CD8-positive, alpha-beta memory T cell (primary cell): ENCODE measurements around the gene DOK7. TPM values are rescaled to one million over a fixed set of nuclear protein-coding genes. Genes with fewer than 3 reads are reported as not detected.
A peak's percentile ranks its signal among the peaks of the same experiment; 100 is the strongest.

Source experiments
- CTCF ChIA-PET: fragments of 350-600 bp; sonication (Branson Sonifier 250); formaldehyde crosslinking; loops from one replicate; lab custom pipeline; 2021; ENCODE audit warnings: antibody characterized with exemption; lab: Charles Lee
- POLR2A ChIA-PET: fragments of 350-600 bp; sonication (Branson Sonifier 250); formaldehyde crosslinking; loops from one replicate; lab custom pipeline; 2021; ENCODE audit warnings: antibody characterized with exemption; lab: Charles Lee
- DNase-seq, 5 donors: peaks; one replicate each; pipeline versions ENCODE4 v3.0.0 to v3.0.0-alpha.2; 2020 to 2022; ENCODE audit warnings: mixed read lengths in 1 of 5
- H3K27ac ChIP-seq: one replicate; pipeline ENCODE4 v1.7.0; 2013; ENCODE audit warnings: low read depth, mild to moderate bottlenecking, low read length, moderate library complexity
- H3K27me3 ChIP-seq: 2 replicates; pipeline ENCODE4 v1.7.0; 2013; ENCODE audit warnings: low read length, mild to moderate bottlenecking; ENCODE audit not compliant: insufficient read depth, poor library complexity, severe bottlenecking
- H3K36me3 ChIP-seq: 2 replicates; pipeline ENCODE4 v1.7.0; 2013; ENCODE audit warnings: mild to moderate bottlenecking, low read length, moderate library complexity; ENCODE audit not compliant: insufficient read depth
- H3K4me1 ChIP-seq: 2 replicates; pipeline ENCODE4 v1.7.0; 2013; ENCODE audit warnings: mild to moderate bottlenecking, low read length, moderate library complexity; ENCODE audit not compliant: insufficient read depth
- H3K4me3 ChIP-seq: 2 replicates; pipeline ENCODE4 v1.7.0; 2013; ENCODE audit warnings: mild to moderate bottlenecking, low read length
- H3K9me3 ChIP-seq: 2 replicates; pipeline ENCODE4 v1.7.0; 2013; ENCODE audit warnings: mild to moderate bottlenecking, low read length
- H3K27ac Mint-ChIP-seq, 8 donors: one replicate each; pipeline ENCODE4 v1.8.0; 2020 to 2021; ENCODE audit warnings: mixed read lengths in 8 of 8, mild to moderate bottlenecking in 6 of 8, inconsistent platforms in 3 of 8, moderate library complexity in 3 of 8
- H3K27me3 Mint-ChIP-seq, 2 donors: one replicate each; pipeline ENCODE4 v1.8.0; 2020 to 2021; ENCODE audit warnings: mixed read lengths in 2 of 2, mild to moderate bottlenecking in 1 of 2, moderate library complexity in 1 of 2
- H3K36me3 Mint-ChIP-seq, 3 donors: one replicate each; pipeline ENCODE4 v1.8.0; 2020 to 2021; ENCODE audit warnings: mixed read lengths in 3 of 3, inconsistent platforms in 1 of 3, mild to moderate bottlenecking in 1 of 3
- H3K4me1 Mint-ChIP-seq, 3 donors: one replicate each; pipeline ENCODE4 v1.8.0; 2020 to 2021; ENCODE audit warnings: mixed read lengths in 3 of 3, inconsistent platforms in 1 of 3, mild to moderate bottlenecking in 1 of 3
- H3K4me3 Mint-ChIP-seq, 7 donors: one replicate each; pipeline ENCODE4 v1.8.0; 2020 to 2021; ENCODE audit warnings: mixed read lengths in 7 of 7, mild to moderate bottlenecking in 6 of 7, moderate library complexity in 4 of 7, inconsistent platforms in 2 of 7
- H3K9me3 Mint-ChIP-seq, 5 donors: one replicate each; pipeline ENCODE4 v1.8.0; 2020 to 2022; ENCODE audit warnings: mixed read lengths in 5 of 5, mild to moderate bottlenecking in 3 of 5, moderate library complexity in 2 of 5, inconsistent platforms in 1 of 5
- polyA plus RNA-seq: library from polyadenylated mRNA; unstranded; fragments of 300-500 nt; fragmentation: Illumina TruSeq; gene quantifications from one replicate; pipeline ENCODE4 v1.2.3, GENCODE V29; 2021
- total RNA-seq, 2 experiments: library from RNA; stranded (reverse); gene quantifications; one replicate each; pipeline ENCODE4 v1.2.3, GENCODE V29; 2021

The DOK7 gene
- total and polyA plus RNA-seq, 3 experiments from 2014 or later: not detected

- peaks cover 4% of the 10 kb centered on the region for H3K27me3 ChIP-seq
- DNase-seq: no peak
- H3K36me3 Mint-ChIP-seq: no peaks in the 10 kb centered on the region
- H3K27ac Mint-ChIP-seq: no peak overlapping the region
- no peak overlapping the region for H3K27ac ChIP-seq
- H3K4me1 ChIP-seq: no peaks in the 10 kb centered on the region
- ChIA-PET CTCF (no interaction called here), POLR2A (no interaction called here)
- no peaks in the 10 kb centered on the region for H3K9me3 Mint-ChIP-seq
- H3K9me3 ChIP-seq: no peaks in the 10 kb centered on the region
- H3K36me3 ChIP-seq: no peaks in the 10 kb centered on the region
- no peaks in the 10 kb centered on the region for H3K4me1 Mint-ChIP-seq
- no peak overlapping the region for H3K4me3 ChIP-seq
- H3K27me3 Mint-ChIP-seq: peaks cover 14 to 31% of the 10 kb centered on the region in 2 donors
- H3K4me3 Mint-ChIP-seq: no peak overlapping the region
Observed at GRCh38 chr4:3494462-3494871, 31.4 kb downstream of the DOK7 start.

- H3K27ac Mint-ChIP-seq: no peak overlapping the region
- Histone ChIP-seq H3K27ac (no peak overlapping the region), H3K36me3 (no peaks in the 10 kb centered on the region), H3K27me3 (peaks cover 4% of the 10 kb centered on the region), H3K9me3 (no peaks in the 10 kb centered on the region), H3K4me1 (no peaks in the 10 kb centered on the region), H3K4me3 (no peak overlapping the region)
- no peaks in the 10 kb centered on the region for H3K36me3 Mint-ChIP-seq
- no peaks in the 10 kb centered on the region for H3K4me1 Mint-ChIP-seq
- H3K27me3 Mint-ChIP-seq: peaks cover 12 to 31% of the 10 kb centered on the region in 2 donors
- ChIA-PET POLR2A (no interaction called here), CTCF (interaction anchor here (0.9 kb wide), 1 partner anchor 16 kb away, joined by 3 read pairs; no protein-coding TSS in a partner anchor)
- DNase-seq: no peak
- H3K4me3 Mint-ChIP-seq: peak overlapping the region in 1 of 7 donors; percentile 72
- no peaks in the 10 kb centered on the region for H3K9me3 Mint-ChIP-seq
Observed at GRCh38 chr4:3495204-3495975, 32.3 kb downstream of the DOK7 start.

- no peak for DNase-seq
- H3K36me3 Mint-ChIP-seq: no peaks in the 10 kb centered on the region
- Histone ChIP-seq H3K27me3 (peaks cover 4% of the 10 kb centered on the region), H3K36me3 (no peaks in the 10 kb centered on the region), H3K4me3 (no peak overlapping the region), H3K27ac (no peak overlapping the region), H3K4me1 (no peaks in the 10 kb centered on the region), H3K9me3 (no peaks in the 10 kb centered on the region)
- H3K9me3 Mint-ChIP-seq: no peaks in the 10 kb centered on the region
- CTCF ChIA-PET: interaction anchor here (0.9 kb wide), 1 partner anchor 17 kb away, joined by 3 read pairs; no protein-coding TSS in a partner anchor
- no peak overlapping the region for H3K27ac Mint-ChIP-seq
- POLR2A ChIA-PET: no interaction called here
- no peak overlapping the region for H3K4me3 Mint-ChIP-seq
- peaks cover 10 to 31% of the 10 kb centered on the region in 2 donors for H3K27me3 Mint-ChIP-seq
- no peaks in the 10 kb centered on the region for H3K4me1 Mint-ChIP-seq
Observed at GRCh38 chr4:3496021-3496420, 32.9 kb downstream of the DOK7 start.

GRCh38 chr4:3497095-3497494 lies 34.0 kb downstream of the DOK7 start:
- peaks cover 4% of the 10 kb centered on the region for H3K27me3 ChIP-seq
- CTCF ChIA-PET: no interaction called here
- H3K27ac Mint-ChIP-seq: no peak overlapping the region
- H3K9me3 Mint-ChIP-seq: no peaks in the 10 kb centered on the region
- POLR2A ChIA-PET: no interaction called here
- no peak overlapping the region for H3K4me3 ChIP-seq
- no peak overlapping the region for H3K27ac ChIP-seq
- H3K4me1 ChIP-seq: no peaks in the 10 kb centered on the region
- H3K9me3 ChIP-seq: no peaks in the 10 kb centered on the region
- peaks cover 3 to 22% of the 10 kb centered on the region in 2 donors for H3K27me3 Mint-ChIP-seq
- H3K36me3 ChIP-seq: no peaks in the 10 kb centered on the region
- peak overlapping the region in 1 of 7 donors; percentile 18 for H3K4me3 Mint-ChIP-seq
- H3K36me3 Mint-ChIP-seq: peaks cover 0 to 5% (median 1%) of the 10 kb centered on the region in 3 donors
- no peak for DNase-seq
- peaks cover 0 to 4% (median 0%) of the 10 kb centered on the region in 3 donors for H3K4me1 Mint-ChIP-seq

GRCh38 chr4:3497523-3498389 lies 34.6 kb downstream of the DOK7 start:
- Mint-ChIP-seq H3K27ac (no peak overlapping the region), H3K36me3 (peaks cover 0 to 9% (median 1%) of the 10 kb centered on the region in 3 donors), H3K9me3 (no peaks in the 10 kb centered on the region), H3K27me3 (peaks cover 3 to 17% of the 10 kb centered on the region in 2 donors), H3K4me3 (no peak overlapping the region), H3K4me1 (peaks cover 0 to 4% (median 0%) of the 10 kb centered on the region in 3 donors)
- ChIA-PET POLR2A (no interaction called here), CTCF (no interaction called here)
- DNase-seq: no peak
- Histone ChIP-seq H3K36me3 (no peaks in the 10 kb centered on the region), H3K27ac (no peak overlapping the region), H3K4me1 (no peaks in the 10 kb centered on the region), H3K27me3 (peaks cover 4% of the 10 kb centered on the region), H3K4me3 (no peak overlapping the region), H3K9me3 (no peaks in the 10 kb centered on the region)

- Histone ChIP-seq H3K4me1 (no peaks in the 10 kb centered on the region), H3K9me3 (no peaks in the 10 kb centered on the region), H3K27ac (no peak overlapping the region), H3K4me3 (no peak overlapping the region), H3K36me3 (no peaks in the 10 kb centered on the region), H3K27me3 (peaks cover 4% of the 10 kb centered on the region)
- Mint-ChIP-seq H3K36me3 (peaks cover 0 to 15% (median 3%) of the 10 kb centered on the region in 3 donors), H3K4me3 (no peak overlapping the region), H3K4me1 (peaks cover 2 to 6% (median 3%) of the 10 kb centered on the region in 3 donors), H3K9me3 (no peaks in the 10 kb centered on the region), H3K27ac (no peak overlapping the region), H3K27me3 (peaks cover 3 to 17% of the 10 kb centered on the region in 2 donors)
- DNase-seq: no peak
- POLR2A ChIA-PET: no interaction called here
- CTCF ChIA-PET: no interaction called here
Observed at GRCh38 chr4:3498407-3498806, 35.3 kb downstream of the DOK7 start.

GRCh38 chr4:3498901-3499510 lies 35.9 kb downstream of the DOK7 start:
- DNase-seq: no peak
- CTCF ChIA-PET: no interaction called here
- Histone ChIP-seq H3K27me3 (peaks cover 4% of the 10 kb centered on the region), H3K4me3 (no peak overlapping the region), H3K9me3 (no peaks in the 10 kb centered on the region), H3K36me3 (no peaks in the 10 kb centered on the region), H3K4me1 (no peaks in the 10 kb centered on the region), H3K27ac (no peak overlapping the region)
- POLR2A ChIA-PET: no interaction called here
- Mint-ChIP-seq H3K27me3 (peaks cover 3 to 17% of the 10 kb centered on the region in 2 donors), H3K4me1 (peaks cover 4 to 11% (median 7%) of the 10 kb centered on the region in 3 donors), H3K27ac (peak overlapping the region in 1 of 8 donors; percentile 50), H3K36me3 (peaks cover 0 to 20% (median 6%) of the 10 kb centered on the region in 3 donors), H3K4me3 (no peak overlapping the region), H3K9me3 (no peaks in the 10 kb centered on the region)
